SK-N-SH (cell line): Measurements from ENCODE around the gene ALKBH1. TPM values are rescaled to one million over a fixed set of nuclear protein-coding genes. Genes with fewer than 3 reads are reported as not detected.

ENCODE experiments used
- CTCF ChIA-PET: fragments of 300-600, 350-600 bp; formaldehyde crosslinking; extraction: SDS; loops from one replicate; lab custom pipeline; 2021; lab: Yijun Ruan, JAX
- POLR2A ChIA-PET: fragments of 350-600 bp; sonication (Branson Sonifier 250); formaldehyde crosslinking; extraction: SDS; loops from one replicate; lab custom pipeline; 2020; ENCODE audit warnings: antibody characterized with exemption, inconsistent platforms; lab: Yijun Ruan, JAX
- DNase-seq: peaks from one replicate; pipeline ENCODE4 v3.0.0; 2012
- H2AFZ ChIP-seq: fragments of 200-600 bp; sonication (generic); 2 replicates; pipeline ENCODE4 v1.8.1; 2016; ENCODE audit warnings: antibody characterized with exemption, mild to moderate bottlenecking, low read depth
- H3F3A ChIP-seq: fragments of 200-600 bp; sonication (generic); replicated peaks from 2 replicates; pipeline ENCODE3; 2016; ENCODE audit warnings: antibody characterized with exemption, mild to moderate bottlenecking; ENCODE audit not compliant: insufficient read depth
- H3K27ac ChIP-seq, 2 experiments: fragments of 200-500 bp in 1 of 2; fragments of 200-600 bp in 1 of 2; sonication (Bioruptor generic) in 1 of 2; sonication (generic), shearing (Covaris generic) in 1 of 2; 2 replicates each; pipeline versions ENCODE4 v1.5.1 to v1.6.1; 2014 to 2016; ENCODE audit warnings: low read depth in 2 of 2, inconsistent platforms in 1 of 2, low read length in 1 of 2, mild to moderate bottlenecking in 1 of 2, mixed read lengths in 1 of 2
- H3K27me3 ChIP-seq: fragments of 200-600 bp; sonication (generic), shearing (Covaris generic); 2 replicates; pipeline ENCODE4 v1.6.1; 2016; ENCODE audit warnings: mixed run types; ENCODE audit not compliant: insufficient read depth
- H3K36me3 ChIP-seq, 2 experiments: fragments of 200-500 bp in 1 of 2; fragments of 200-600 bp in 1 of 2; sonication (Bioruptor generic) in 1 of 2; sonication (generic) in 1 of 2; replicated peaks in 1 of 2; 2 replicates each; pipeline versions ENCODE3 to v1.5.1; 2014 to 2016; ENCODE audit warnings: low read length in 1 of 2, mild to moderate bottlenecking in 1 of 2; ENCODE audit not compliant: insufficient read depth in 2 of 2, control insufficient read depth in 1 of 2
- H3K4me1 ChIP-seq, 2 experiments: fragments of 200-500 bp in 1 of 2; fragments of 200-600 bp in 1 of 2; sonication (Bioruptor generic) in 1 of 2; sonication (generic), shearing (Covaris generic) in 1 of 2; 2 replicates each; pipeline versions ENCODE4 v1.5.1 to v1.6.1; 2014 to 2016; ENCODE audit warnings: low read depth in 1 of 2, low read length in 1 of 2, mixed run types in 1 of 2; ENCODE audit not compliant: insufficient read depth in 2 of 2, control insufficient read depth in 1 of 2
- H3K4me2 ChIP-seq: fragments of 200-600 bp; sonication (generic), shearing (Covaris generic); 2 replicates; pipeline ENCODE4 v1.6.1; 2017; ENCODE audit warnings: mixed run types
- H3K4me3 ChIP-seq, 2 experiments: fragments of 200-500 bp in 1 of 2; fragments of 200-600 bp in 1 of 2; sonication (Bioruptor generic) in 1 of 2; sonication (generic), shearing (Covaris generic) in 1 of 2; 2 replicates each; pipeline versions ENCODE4 v1.5.1 to v1.8.1; 2014 to 2016; ENCODE audit warnings: low read depth in 2 of 2, inconsistent platforms in 1 of 2, low read length in 1 of 2, mild to moderate bottlenecking in 1 of 2, mixed read lengths in 1 of 2, moderate library complexity in 1 of 2
- H3K79me2 ChIP-seq: fragments of 200-600 bp; sonication (generic); 2 replicates; pipeline ENCODE4 v1.8.1; 2017; ENCODE audit warnings: mild to moderate bottlenecking; ENCODE audit not compliant: insufficient read depth
- H3K9ac ChIP-seq: fragments of 200-600 bp; sonication (generic); 2 replicates; pipeline ENCODE4 v1.6.1; 2017; ENCODE audit warnings: mixed run types
- H3K9me2 ChIP-seq: fragments of 200-600 bp; sonication (generic); 2 replicates; pipeline ENCODE4 v1.6.1; 2017; ENCODE audit warnings: mixed run types
- H3K9me3 ChIP-seq: fragments of 200-600 bp; sonication (generic); 2 replicates; pipeline ENCODE4 v1.6.1; 2017; ENCODE audit warnings: mixed run types, mild to moderate bottlenecking, moderate library complexity
- H4K20me1 ChIP-seq: fragments of 200-600 bp; sonication (generic); 2 replicates; pipeline ENCODE4 v1.6.1; 2017; ENCODE audit warnings: mild to moderate bottlenecking, mixed run types; ENCODE audit not compliant: insufficient read depth
- CHD2 ChIP-seq: fragments of 150-350 bp; IDR thresholded peaks from 2 replicates; pipeline ENCODE4 v1.6.1; 2018; ENCODE audit warnings: low read length; ENCODE audit not compliant: partially characterized antibody
- EP300 ChIP-seq, 2 experiments: IDR thresholded peaks; 2 replicates each; pipeline versions ENCODE4 v1.4.0 to v1.6.1; 2012; ENCODE audit warnings: borderline replicate concordance in 1 of 2, low read depth in 1 of 2, low read length in 1 of 2
- GATA2 ChIP-seq: sonication (generic); formaldehyde crosslinking; IDR thresholded peaks from 2 replicates; pipeline ENCODE4 v1.5.0; 2020; ENCODE audit warnings: mild to moderate bottlenecking, missing genetic modification reagents
- JUND ChIP-seq: IDR thresholded peaks from 2 replicates; pipeline ENCODE4 v1.4.0; 2012
- MEF2A ChIP-seq: IDR thresholded peaks from 2 replicates; pipeline ENCODE4 v1.4.0; 2012; ENCODE audit warnings: low read depth, borderline replicate concordance
- POLR2AphosphoS5 ChIP-seq: IDR thresholded peaks from 2 replicates; pipeline ENCODE4 v1.6.1; 2012; ENCODE audit warnings: low read depth, low read length
- RCOR1 ChIP-seq: fragments of 150-350 bp; IDR thresholded peaks from 2 replicates; pipeline ENCODE4 v1.6.1; 2017; ENCODE audit warnings: antibody characterized with exemption, low read length
- SIN3A ChIP-seq: IDR thresholded peaks from 2 replicates; pipeline ENCODE4 v1.6.1; 2012; ENCODE audit warnings: low read depth, mild to moderate bottlenecking, low read length, moderate library complexity, borderline replicate concordance
- TAF1 ChIP-seq: IDR thresholded peaks from 2 replicates; pipeline ENCODE4 v1.6.1; 2012; ENCODE audit warnings: low read depth, mild to moderate bottlenecking, low read length, moderate library complexity, borderline replicate concordance
- YY1 ChIP-seq: IDR thresholded peaks from 2 replicates; pipeline ENCODE4 v1.4.0; 2012; ENCODE audit warnings: low read depth, mild to moderate bottlenecking
- WGBS: methylation state at CpG from one replicate; pipeline ENCODE4 v1.1.6; 2017; ENCODE audit warnings: low lambda C conversion rate; 5-methylcytosine and 5-hydroxymethylcytosine counted together
- polyA plus RNA-seq, 3 experiments: library from polyadenylated mRNA; depleted of rRNA; stranded (reverse); fragments of >200 nt; gene quantifications; 2 replicates each; pipeline ENCODE4 v1.2.3, GENCODE V29; 2012
- TF ChIP-seq, protein P1 (sequence below): IDR thresholded peaks from 2 replicates; pipeline ENCODE4 v1.4.0; 2012; ENCODE audit warnings: low read depth
- TF ChIP-seq, protein P2 (sequence below): IDR thresholded peaks from 2 replicates; pipeline ENCODE4; 2012
- TF ChIP-seq, protein P3 (sequence below): IDR thresholded peaks from 2 replicates; pipeline ENCODE4 v1.4.0; 2012; ENCODE audit warnings: low read depth, borderline replicate concordance
- TF ChIP-seq, protein P4 (sequence below): IDR thresholded peaks from 2 replicates; pipeline ENCODE4 v1.4.0; 2012; ENCODE audit warnings: low read depth, borderline replicate concordance

Gene ALKBH1
- polyA plus RNA-seq, 1 of the 3 experiments (the other 2 are of a cell fraction): 10.7 TPM

DNA sequence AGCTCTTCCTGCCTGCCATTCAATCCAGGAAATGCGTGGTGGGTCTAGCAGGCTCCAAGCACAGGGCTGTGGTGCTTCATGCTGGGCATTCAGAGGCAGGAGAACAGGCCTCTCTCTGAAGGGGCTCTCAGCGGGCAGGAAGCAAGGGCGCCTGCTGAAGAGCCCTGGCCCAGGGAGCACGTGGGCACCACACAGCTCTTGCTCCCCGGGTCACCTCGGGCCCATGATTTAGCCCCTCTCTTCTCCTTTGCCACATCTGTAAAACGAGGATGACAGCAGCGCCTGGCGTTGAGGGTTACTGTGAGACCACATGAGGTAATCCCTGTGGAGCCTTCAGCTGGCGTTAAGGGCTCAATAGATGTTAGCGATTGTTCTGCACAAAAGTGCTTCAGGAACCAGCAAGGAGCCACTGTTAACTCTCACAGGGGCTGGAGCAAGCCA is 53.8 kb downstream of the ALKBH1 start:
- no peaks in the 10 kb centered on the region for H3K36me3 ChIP-seq
- no peaks in the 10 kb centered on the region for H4K20me1 ChIP-seq
- no peak for DNase-seq
- no peaks in the 10 kb centered on the region for H3F3A ChIP-seq
- H3K4me2 ChIP-seq: no peak overlapping the region
- no peaks in the 10 kb centered on the region for H3K9me2 ChIP-seq
- H3K9ac ChIP-seq: no peak overlapping the region
- H3K79me2 ChIP-seq: no peaks in the 10 kb centered on the region
- TF ChIP-seq MEF2A: no peak
- TF ChIP-seq YY1: no peak
- no peak for TF ChIP-seq SIN3A
- TF ChIP-seq, protein P1, sequence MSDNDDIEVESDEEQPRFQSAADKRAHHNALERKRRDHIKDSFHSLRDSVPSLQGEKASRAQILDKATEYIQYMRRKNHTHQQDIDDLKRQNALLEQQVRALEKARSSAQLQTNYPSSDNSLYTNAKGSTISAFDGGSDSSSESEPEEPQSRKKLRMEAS: no peak
- no peak for TF ChIP-seq GATA2 (CRISPR knock-in tag)
- TF ChIP-seq RCOR1: no peak
- TF ChIP-seq, protein P2, sequence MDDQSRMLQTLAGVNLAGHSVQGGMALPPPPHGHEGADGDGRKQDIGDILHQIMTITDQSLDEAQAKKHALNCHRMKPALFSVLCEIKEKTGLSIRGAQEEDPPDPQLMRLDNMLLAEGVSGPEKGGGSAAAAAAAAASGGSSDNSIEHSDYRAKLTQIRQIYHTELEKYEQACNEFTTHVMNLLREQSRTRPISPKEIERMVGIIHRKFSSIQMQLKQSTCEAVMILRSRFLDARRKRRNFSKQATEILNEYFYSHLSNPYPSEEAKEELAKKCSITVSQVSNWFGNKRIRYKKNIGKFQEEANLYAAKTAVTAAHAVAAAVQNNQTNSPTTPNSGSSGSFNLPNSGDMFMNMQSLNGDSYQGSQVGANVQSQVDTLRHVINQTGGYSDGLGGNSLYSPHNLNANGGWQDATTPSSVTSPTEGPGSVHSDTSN: no peak
- TF ChIP-seq, protein P3, sequence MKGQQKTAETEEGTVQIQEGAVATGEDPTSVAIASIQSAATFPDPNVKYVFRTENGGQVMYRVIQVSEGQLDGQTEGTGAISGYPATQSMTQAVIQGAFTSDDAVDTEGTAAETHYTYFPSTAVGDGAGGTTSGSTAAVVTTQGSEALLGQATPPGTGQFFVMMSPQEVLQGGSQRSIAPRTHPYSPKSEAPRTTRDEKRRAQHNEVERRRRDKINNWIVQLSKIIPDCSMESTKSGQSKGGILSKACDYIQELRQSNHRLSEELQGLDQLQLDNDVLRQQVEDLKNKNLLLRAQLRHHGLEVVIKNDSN: no peak
- no peak for TF ChIP-seq JUND
- TF ChIP-seq CHD2: no peak
- TF ChIP-seq TAF1: no peak
- TF ChIP-seq, protein P4, sequence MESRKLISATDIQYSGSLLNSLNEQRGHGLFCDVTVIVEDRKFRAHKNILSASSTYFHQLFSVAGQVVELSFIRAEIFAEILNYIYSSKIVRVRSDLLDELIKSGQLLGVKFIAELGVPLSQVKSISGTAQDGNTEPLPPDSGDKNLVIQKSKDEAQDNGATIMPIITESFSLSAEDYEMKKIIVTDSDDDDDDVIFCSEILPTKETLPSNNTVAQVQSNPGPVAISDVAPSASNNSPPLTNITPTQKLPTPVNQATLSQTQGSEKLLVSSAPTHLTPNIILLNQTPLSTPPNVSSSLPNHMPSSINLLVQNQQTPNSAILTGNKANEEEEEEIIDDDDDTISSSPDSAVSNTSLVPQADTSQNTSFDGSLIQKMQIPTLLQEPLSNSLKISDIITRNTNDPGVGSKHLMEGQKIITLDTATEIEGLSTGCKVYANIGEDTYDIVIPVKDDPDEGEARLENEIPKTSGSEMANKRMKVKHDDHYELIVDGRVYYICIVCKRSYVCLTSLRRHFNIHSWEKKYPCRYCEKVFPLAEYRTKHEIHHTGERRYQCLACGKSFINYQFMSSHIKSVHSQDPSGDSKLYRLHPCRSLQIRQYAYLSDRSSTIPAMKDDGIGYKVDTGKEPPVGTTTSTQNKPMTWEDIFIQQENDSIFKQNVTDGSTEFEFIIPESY: no peak
- H3K4me3 ChIP-seq: no peak overlapping the region
- no peak overlapping the region for H2AFZ ChIP-seq
- H3K27ac ChIP-seq: no peak overlapping the region
- ChIA-PET POLR2A (no interaction called here), CTCF (interaction anchor here (0.7 to 1.6 kb wide), 8 partner anchors 15 to 944 kb away, joined by 3 to 10 read pairs (median 3); partner anchors contain the start of genes ALKBH1 and SLIRP)
- no peaks in the 10 kb centered on the region for H3K9me3 ChIP-seq
- WGBS: 84% methylated on average over 5 of the region's 11 CpGs
- no peaks in the 10 kb centered on the region for H3K27me3 ChIP-seq
- peaks cover 0 to 2% of the 10 kb centered on the region in 2 experiments; a peak in 1 of 4 replicates for H3K4me1 ChIP-seq

DNA sequence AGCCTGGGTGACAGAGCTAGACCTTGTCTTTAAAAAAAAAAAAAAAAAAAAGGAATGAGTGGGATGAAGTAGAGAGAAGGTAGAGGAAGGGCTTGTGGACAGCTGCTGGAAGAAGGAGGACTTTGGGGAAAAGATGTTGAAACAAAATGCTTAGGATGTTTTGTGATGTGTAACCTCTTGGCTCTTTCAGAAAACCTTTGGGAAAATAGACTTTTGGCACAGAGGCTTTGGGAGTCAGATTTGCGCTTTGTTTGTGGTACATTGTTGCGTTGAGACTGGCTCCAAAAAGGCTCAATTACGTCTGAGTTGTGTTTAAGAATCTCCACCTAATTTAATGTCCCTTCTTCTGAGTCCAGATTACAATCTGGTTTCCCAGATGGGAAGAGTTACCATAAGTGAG is 58.5 kb downstream of the ALKBH1 start:
- WGBS: 84% methylated on average over 3 of the region's 3 CpGs
- H3K9me2 ChIP-seq: no peaks in the 10 kb centered on the region

More for the DNA sequence above, 58.5 kb downstream of the ALKBH1 start:
- H3F3A ChIP-seq: no peaks in the 10 kb centered on the region
- no peaks in the 10 kb centered on the region for H3K9me3 ChIP-seq
- no peaks in the 10 kb centered on the region for H4K20me1 ChIP-seq
- no peaks in the 10 kb centered on the region for H3K79me2 ChIP-seq
- no peaks in the 10 kb centered on the region for H3K4me1 ChIP-seq
- H3K36me3 ChIP-seq: no peaks in the 10 kb centered on the region
- no peak overlapping the region for H3K27ac ChIP-seq
- H3K9ac ChIP-seq: no peak overlapping the region
- H2AFZ ChIP-seq: no peak overlapping the region
- CTCF ChIA-PET: no interaction called here
- H3K27me3 ChIP-seq: no peaks in the 10 kb centered on the region
- TF ChIP-seq EP300 (IDR thresholded peaks at IDR 0.05; ENCODE audit: borderline replicate concordance in 1 of 2, low read depth in 1 of 2, low read length in 1 of 2) (no peak), POLR2AphosphoS5 (no peak), RCOR1 (no peak)
- no peak overlapping the region for H3K4me2 ChIP-seq
- no peak for DNase-seq
- no peak overlapping the region for H3K4me3 ChIP-seq
- POLR2A ChIA-PET: no interaction called here
